Erythroblast (primary cell): ENCODE results near the gene RNPS1.

Experiments used
- GATA1 ChIP-seq: IDR thresholded peaks from 2 replicates; pipeline ENCODE4 v1.6.1; 2011; ENCODE audit warnings: low read depth, mild to moderate bottlenecking, control low read depth, low read length, moderate library complexity
- POLR2A ChIP-seq: IDR thresholded peaks from 2 replicates; pipeline ENCODE4 v1.6.1; 2011; ENCODE audit warnings: mild to moderate bottlenecking, low read length

DNA sequence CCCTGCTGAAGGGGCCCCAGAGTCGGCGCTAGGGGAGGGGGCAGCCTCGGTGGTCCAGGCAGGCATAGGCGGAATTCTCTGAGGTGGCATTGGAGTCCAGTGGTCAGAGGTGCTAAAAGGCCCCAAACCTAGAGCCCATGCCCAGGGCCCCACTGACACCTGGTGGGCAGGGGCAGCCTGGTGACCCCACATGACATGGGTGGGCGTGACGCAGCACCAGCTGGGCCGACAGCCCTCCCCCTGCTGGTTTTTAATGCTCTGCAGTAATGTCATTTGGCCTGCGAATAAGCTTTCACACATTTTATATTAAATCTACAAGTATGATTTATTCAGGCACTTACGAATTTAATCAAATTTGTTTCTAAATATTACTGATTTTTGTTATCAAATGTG, 2.1 kb upstream of the RNPS1 start:
- TF ChIP-seq POLR2A: no peak
- TF ChIP-seq GATA1: no peak
